Body of pancreas (tissue), 4 donors: ENCODE measurements around the gene SMIM32. TPM values are rescaled to one million over a fixed set of nuclear protein-coding genes. Genes with fewer than 3 reads are reported as not detected.

Experiments used
- ATAC-seq: fragments of 150-250 bp; one replicate; pipeline ENCODE4 v1.9.1; 2016
- DNase-seq, 4 donors: peaks; one replicate each; pipeline ENCODE4 v3.0.0-alpha.2; 2019
- H3K27ac ChIP-seq, 4 donors: fragments of 200-600 bp; sonication (generic); 1 replicate in 3 of 4; 2 replicates in 1 of 4; pipeline versions ENCODE4 v1.5.1 to v1.6.1; 2016 to 2019; ENCODE audit warnings: mild to moderate bottlenecking in 1 of 4, mixed read lengths in 1 of 4, moderate library complexity in 1 of 4
- H3K27me3 ChIP-seq, 2 donors: fragments of 200-600 bp; sonication (generic); one replicate each; pipeline ENCODE4 v1.6.0; 2016; ENCODE audit warnings: mild to moderate bottlenecking in 1 of 2
- H3K36me3 ChIP-seq, 2 donors: fragments of 200-600 bp; sonication (generic); replicated peaks in 1 of 2; 2 replicates each; pipeline ENCODE4 v1.5.1; 2016; ENCODE audit warnings: low read depth in 2 of 2; ENCODE audit not compliant: insufficient read depth in 1 of 2
- H3K4me1 ChIP-seq: fragments of 200-600 bp; sonication (generic); one replicate; pipeline ENCODE4 v1.6.0; 2016
- H3K4me3 ChIP-seq, 2 donors: fragments of 200-600 bp; sonication (generic); 1 replicate in 1 of 2; 2 replicates in 1 of 2; pipeline ENCODE4 v1.5.1; 2016 to 2019
- H3K9me3 ChIP-seq, 3 donors: fragments of 200-600 bp; sonication (generic); 1 replicate in 2 of 3; 2 replicates in 1 of 3; pipeline ENCODE4 v1.5.1; 2016
- CTCF ChIP-seq, 7 experiments: fragments of 450-650 bp in 4 of 7; fragments of 200-600 bp in 3 of 7; sonication (generic) in 3 of 7; IDR thresholded peaks; one replicate each; pipeline ENCODE4 v1.5.1; 2016 to 2019; ENCODE audit warnings: antibody characterized with exemption in 7 of 7
- POLR2A ChIP-seq, 3 donors: fragments of 450-650 bp; IDR thresholded peaks; one replicate each; pipeline ENCODE4 v1.6.1; 2016; ENCODE audit warnings: antibody characterized with exemption in 3 of 3, mild to moderate bottlenecking in 2 of 3
- WGBS, 2 donors: methylation state at CpG; one replicate each; pipeline ENCODE4 v1.1.5; 2017; 5-methylcytosine and 5-hydroxymethylcytosine counted together
- intact Hi-C: fragments of 100-400 bp; cut with DNase I; formaldehyde crosslinking; loops from one replicate; pipeline ENCODE4 v1.15.1; 2023
- total RNA-seq, 2 donors: library from RNA; depleted of rRNA; stranded (reverse); fragments of >200 nt; gene quantifications; one replicate each; pipeline ENCODE4 v1.1.0, GENCODE V29; 2016

Gene SMIM32
- total RNA-seq = under 1 TPM in 1 of 2 donors, not detected in 1; 0.78 TPM

- Histone ChIP-seq H3K4me3 (no peak within 1 kb of the TSS), H3K27me3 (no peaks in the 10 kb centered on the region), H3K4me1 (peaks cover 20% of the 10 kb centered on the region), H3K27ac (no peak within 1 kb of the TSS), H3K9me3 (no peaks in the 10 kb centered on the region), H3K36me3 (peaks cover 0 to 1% of the 10 kb centered on the region in 2 donors)
- TF ChIP-seq CTCF (IDR thresholded peaks at IDR 0.05) (no peak), POLR2A (IDR thresholded peaks at IDR 0.05) (peak in 1 of 3 donors; percentile 10)
- no peak for ATAC-seq
- peak in 2 of 4 donors; percentile 19 to 20 for DNase-seq
- 1% methylated on average over 11 to 81 of the region's 81 CpGs for WGBS, 2 donors
- intact Hi-C loops = no loop called here
Measured at GRCh38 chr5:136192526-136193321, at the start of gene SMIM32. TSS of gene SMIM32 (minus strand) at chr5:136193162. CDS start at chr5:136192524, 638 bp downstream.

DNA sequence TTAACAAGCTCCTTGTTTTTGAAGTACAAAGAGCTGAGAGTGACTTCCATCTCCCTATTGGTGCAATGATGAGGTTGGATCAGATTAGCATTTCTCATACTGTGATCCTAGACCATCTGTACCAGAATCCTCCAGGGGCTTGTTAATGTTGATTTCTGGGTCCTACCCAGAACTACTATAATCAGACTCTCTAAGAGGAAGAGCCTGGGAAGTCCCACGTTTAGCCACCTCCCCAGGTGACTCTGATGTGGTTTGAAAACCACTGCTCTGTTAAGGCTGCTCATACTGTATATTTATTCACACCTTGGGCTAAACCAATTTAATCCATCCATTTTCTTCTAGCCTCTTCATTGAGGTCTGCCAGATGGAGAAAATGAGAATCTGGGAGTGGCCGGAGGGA is 49.6 kb upstream of the SMIM32 start:
- Histone ChIP-seq H3K36me3 (no peaks in the 10 kb centered on the region), H3K27ac (no peak overlapping the region), H3K4me3 (no peak overlapping the region), H3K9me3 (no peaks in the 10 kb centered on the region), H3K27me3 (no peaks in the 10 kb centered on the region), H3K4me1 (no peaks in the 10 kb centered on the region)
- TF ChIP-seq CTCF (IDR thresholded peaks at IDR 0.05) (no peak), POLR2A (IDR thresholded peaks at IDR 0.05) (no peak)
- DNase-seq (no peak), ATAC-seq (no peak)
- 74% methylated on average over 2 of the region's 2 CpGs for WGBS, 2 donors
- intact Hi-C loops = loop anchor here (10.0 kb wide), 1 partner anchor 182 kb away; no protein-coding TSS in a partner anchor

GRCh38 chr5:136242136-136242535 is 49.2 kb upstream of the SMIM32 start:
- ATAC-seq (no peak), DNase-seq (no peak)
- no peak overlapping the region for H3K4me3 ChIP-seq
- 44 to 47% methylated on average over 1 of the region's 1 CpG for WGBS, 2 donors
- no peak overlapping the region for H3K27ac ChIP-seq
- H3K4me1 ChIP-seq = no peaks in the 10 kb centered on the region
- no peaks in the 10 kb centered on the region for H3K36me3 ChIP-seq
- TF ChIP-seq POLR2A (IDR thresholded peaks at IDR 0.05) = no peak
- H3K9me3 ChIP-seq = no peaks in the 10 kb centered on the region
- intact Hi-C loops = loop anchor here (10.0 kb wide), 1 partner anchor 183 kb away; no protein-coding TSS in a partner anchor
- no peaks in the 10 kb centered on the region for H3K27me3 ChIP-seq

DNA sequence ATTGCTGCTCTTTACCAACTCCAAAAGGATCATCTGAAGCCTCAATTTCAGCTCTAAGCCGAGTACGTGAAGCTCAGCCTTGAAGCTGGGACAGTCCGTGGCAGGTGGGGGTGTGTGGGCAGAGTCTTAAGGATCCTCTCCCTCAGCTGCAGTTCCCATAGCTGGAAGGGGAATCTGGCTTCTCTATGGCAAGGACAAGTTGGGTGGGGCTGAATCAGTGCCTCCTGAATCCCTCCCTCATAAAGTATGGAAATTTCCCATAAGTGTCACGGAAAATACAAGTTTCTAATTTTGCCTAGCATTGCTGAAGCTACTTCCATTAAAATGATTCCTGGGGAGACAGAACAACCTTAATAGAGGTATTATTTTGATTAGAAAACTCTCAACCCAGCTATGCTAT is 47.9 kb upstream of the SMIM32 start:
- DNase-seq (no peak), ATAC-seq (no peak)
- Histone ChIP-seq H3K4me3 (no peak overlapping the region), H3K4me1 (no peaks in the 10 kb centered on the region), H3K9me3 (no peaks in the 10 kb centered on the region), H3K27me3 (no peaks in the 10 kb centered on the region), H3K36me3 (no peaks in the 10 kb centered on the region), H3K27ac (no peak overlapping the region)
- TF ChIP-seq CTCF (IDR thresholded peaks at IDR 0.05) (no peak), POLR2A (IDR thresholded peaks at IDR 0.05) (no peak)
- 85 to 86% methylated on average over 4 of the region's 4 CpGs for WGBS, 2 donors
- intact Hi-C loops = loop anchor here (10.0 kb wide), 1 partner anchor 184 kb away; no protein-coding TSS in a partner anchor

GRCh38 chr5:136236479-136237083 is 43.6 kb upstream of the SMIM32 start:
- Histone ChIP-seq H3K4me3 (no peak overlapping the region), H3K27me3 (no peaks in the 10 kb centered on the region), H3K27ac (no peak overlapping the region), H3K36me3 (no peaks in the 10 kb centered on the region), H3K9me3 (no peaks in the 10 kb centered on the region), H3K4me1 (no peaks in the 10 kb centered on the region)
- TF ChIP-seq POLR2A (IDR thresholded peaks at IDR 0.05) (no peak), CTCF (IDR thresholded peaks at IDR 0.05) (no peak)
- WGBS, 2 donors = 30 to 38% methylated on average over 5 of the region's 5 CpGs
- no peak for DNase-seq
- ATAC-seq = no peak
- intact Hi-C loops = no loop called here
